ENCODE results near the gene NXPH2.

NXPH2 gene

DNA sequence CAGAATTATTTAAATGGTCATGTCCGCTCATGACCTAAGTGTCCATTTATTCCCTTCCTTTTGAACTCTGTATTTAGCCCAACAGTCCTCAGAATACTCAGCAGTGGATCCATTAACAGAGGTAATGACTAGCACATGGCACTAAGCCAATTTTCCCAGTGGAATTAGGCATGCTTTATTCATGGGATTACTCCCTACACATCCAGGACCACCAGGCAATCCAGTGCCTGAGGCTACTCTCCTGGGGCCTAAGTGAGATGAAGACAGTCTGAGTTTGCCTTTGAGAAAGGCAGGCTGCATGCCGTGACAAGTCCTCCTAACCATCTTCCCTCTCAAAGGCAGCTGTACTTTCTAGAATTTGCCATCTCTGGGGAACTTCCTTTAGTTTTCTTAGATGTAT is 150.0 kb downstream of the NXPH2 start:
- DNase-seq: no peak

DNA sequence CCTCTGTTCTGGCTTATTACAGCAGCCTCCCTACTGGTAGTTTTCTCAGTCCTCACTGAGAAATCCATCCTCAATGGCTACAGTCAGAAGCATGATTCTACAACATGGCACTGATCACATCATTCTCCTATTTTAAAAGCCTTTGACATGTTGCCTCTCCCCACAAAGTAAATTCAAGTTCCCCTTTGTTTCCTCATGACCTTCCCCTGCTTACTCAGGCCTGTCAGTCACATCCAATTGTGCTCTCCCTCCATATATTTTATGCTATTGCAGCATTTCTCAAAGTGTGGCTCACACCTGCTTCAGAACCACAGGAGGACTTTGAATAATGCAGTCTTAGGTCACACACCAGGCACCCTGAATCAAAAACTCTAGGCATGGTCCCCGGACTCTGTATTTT is 154.0 kb downstream of the NXPH2 start:
- DNase-seq: no peak

DNA sequence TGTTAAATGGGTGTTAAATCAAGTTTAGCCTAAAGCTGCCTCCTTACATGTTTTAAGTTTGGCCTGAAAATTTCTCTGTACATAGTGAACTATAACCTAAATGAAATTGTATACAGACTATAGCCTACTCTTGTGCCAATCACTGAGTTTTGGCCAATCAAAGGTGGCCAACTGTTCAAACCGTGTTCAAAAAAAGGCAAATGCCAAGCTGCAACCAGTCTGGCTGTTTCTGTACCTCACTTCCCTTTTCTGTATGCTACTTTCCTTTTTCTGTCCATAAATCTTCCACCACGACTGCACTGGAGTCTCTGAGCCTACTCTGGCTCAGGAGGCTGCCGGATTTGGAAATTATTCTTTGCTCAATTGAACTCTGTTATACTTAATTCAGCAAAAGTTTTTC is 157.6 kb downstream of the NXPH2 start:
- DNase-seq: peak; percentile 16

- DNase-seq: no peak
These were observed 159.1 kb downstream of the NXPH2 start for GRCh38 chr2:138621139-138621538.

DNA sequence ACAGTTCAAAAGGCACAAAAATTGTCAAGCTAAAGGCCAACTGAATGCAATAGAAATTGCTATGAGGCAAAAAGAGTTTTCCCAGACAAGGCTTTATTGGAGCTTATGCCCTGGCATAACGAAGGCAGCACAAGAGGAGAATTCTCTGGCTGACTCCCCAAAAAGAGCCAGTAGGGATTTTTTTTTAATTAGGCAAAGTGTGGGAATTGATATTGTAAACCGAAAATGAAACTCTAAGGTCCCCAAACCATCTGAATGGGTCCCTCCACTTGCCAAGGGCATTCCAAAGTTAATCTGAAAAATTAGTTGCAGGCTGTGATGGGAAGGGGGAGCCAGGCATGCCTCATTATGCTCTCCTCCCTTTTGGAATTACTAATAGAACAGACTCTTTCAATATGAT is 159.8 kb downstream of the NXPH2 start:
- no peak for DNase-seq
